Caco-2 (cell line): ENCODE results near the gene MBD4. TPM values are rescaled to one million over a fixed set of nuclear protein-coding genes. Genes with fewer than 3 reads are reported as not detected.

Experiments used
- BruUV-seq: library from RNA; stranded (reverse); fragments of 400-500 nt; replicated peaks from 2 replicates; lab custom pipeline; 2021; lab: Mats Ljungman, UMichigan
- CTCF ChIA-PET: fragments of 300-600 bp; sonication (Branson Sonifier 250); formaldehyde crosslinking; loops from one replicate; lab custom pipeline; 2022; ENCODE audit warnings: antibody characterized with exemption; lab: Charles Lee
- POLR2A ChIA-PET: fragments of 300-600 bp; sonication (Branson Sonifier 250); formaldehyde crosslinking; loops from one replicate; lab custom pipeline; 2022; ENCODE audit warnings: antibody characterized with exemption; lab: Charles Lee
- DNase-seq, 2 experiments: peaks; one replicate each; pipeline versions ENCODE4 v3.0.0 to v3.0.0-alpha.2; 2020 to 2022
- H3K27me3 ChIP-seq: replicated peaks from 2 replicates; pipeline ENCODE4 v1.6.0; 2011; ENCODE audit warnings: low read length; ENCODE audit not compliant: control insufficient read depth, insufficient read depth
- H3K36me3 ChIP-seq: 2 replicates; pipeline ENCODE4 v1.5.1; 2011; ENCODE audit warnings: low read length; ENCODE audit not compliant: control insufficient read depth, insufficient read depth
- H3K4me1 ChIP-seq: fragments of 250-450 bp; sonication (Bioruptor Pico); 2 replicates; pipeline ENCODE4 v1.5.1; 2020; ENCODE audit warnings: mild to moderate bottlenecking
- H3K4me3 ChIP-seq: 2 replicates; pipeline ENCODE4 v1.5.1; 2011; ENCODE audit warnings: low read depth, mild to moderate bottlenecking, control low read depth, low read length
- H3K9me3 ChIP-seq: fragments of 250-450 bp; sonication (Bioruptor Pico); 2 replicates; pipeline ENCODE4 v1.5.1; 2020; ENCODE audit warnings: mild to moderate bottlenecking, moderate library complexity
- H3K27ac Mint-ChIP-seq: one replicate; pipeline ENCODE4 v1.8.0; 2022; ENCODE audit warnings: mixed read lengths; ENCODE audit not compliant: unreplicated experiment
- H3K27me3 Mint-ChIP-seq: one replicate; pipeline ENCODE4 v1.8.0; 2022; ENCODE audit warnings: mixed read lengths; ENCODE audit not compliant: insufficient read depth, unreplicated experiment
- H3K36me3 Mint-ChIP-seq: one replicate; pipeline ENCODE4 v1.8.0; 2022; ENCODE audit warnings: mild to moderate bottlenecking, mixed read lengths; ENCODE audit not compliant: insufficient read depth, unreplicated experiment
- H3K4me1 Mint-ChIP-seq: one replicate; pipeline ENCODE4 v1.8.0; 2022; ENCODE audit warnings: low read depth, mixed read lengths; ENCODE audit not compliant: unreplicated experiment
- H3K4me3 Mint-ChIP-seq: one replicate; pipeline ENCODE4 v1.8.0; 2022; ENCODE audit warnings: mild to moderate bottlenecking, moderate library complexity, mixed read lengths; ENCODE audit not compliant: unreplicated experiment
- H3K9me3 Mint-ChIP-seq: one replicate; pipeline ENCODE4 v1.8.0; 2022; ENCODE audit warnings: mixed read lengths; ENCODE audit not compliant: unreplicated experiment
- intact Hi-C: fragments of 100-400 bp; cut with micrococcal nuclease; formaldehyde crosslinking; loops from one replicate; pipeline ENCODE4 v1.10.0; 2022; ENCODE audit not compliant: unreplicated experiment
- total RNA-seq: library from RNA; stranded (reverse); gene quantifications from 2 replicates; pipeline ENCODE4 v1.2.3, GENCODE V29; 2022
- TF ChIP-seq, protein P1 (sequence below), 2 experiments: fragments of 200-600 bp in 1 of 2; IDR thresholded peaks; 1 replicate in 1 of 2; 2 replicates in 1 of 2; pipeline versions ENCODE4 v1.5.1 to v1.8.0; 2011 to 2022; ENCODE audit warnings: antibody characterized with exemption in 1 of 2, control low read depth in 1 of 2, inconsistent platforms in 1 of 2, low read depth in 1 of 2, low read length in 1 of 2, mild to moderate bottlenecking in 1 of 2, moderate library complexity in 1 of 2; ENCODE audit not compliant: insufficient read depth in 1 of 2, severe bottlenecking in 1 of 2, unreplicated experiment in 1 of 2

Gene MBD4
- total RNA-seq, 1 experiment from 2014 or later = 33.5 TPM

DNA sequence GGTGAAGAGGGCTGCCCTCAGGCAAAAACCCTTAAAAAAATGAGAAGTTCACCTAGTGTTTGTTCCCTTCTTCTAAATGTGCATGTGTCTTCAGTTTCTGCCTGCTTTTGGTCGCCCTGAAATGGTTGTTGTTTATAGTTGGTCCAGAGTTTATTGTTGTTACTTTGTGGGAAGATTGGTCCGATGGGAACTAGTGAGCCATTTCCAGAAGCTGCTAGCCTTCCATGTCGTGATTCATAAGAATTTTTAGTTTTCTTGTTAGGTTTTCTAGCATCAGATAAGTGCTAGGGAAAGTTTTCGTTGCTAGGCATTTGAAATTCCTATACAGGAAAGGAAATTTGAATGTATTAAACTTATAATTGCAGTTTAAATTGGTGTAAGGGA lies 34.0 kb upstream of the MBD4 start:
- no peak overlapping the region for H3K27ac Mint-ChIP-seq
- no peaks in the 10 kb centered on the region for H3K27me3 Mint-ChIP-seq
- Histone ChIP-seq H3K27me3 (no peaks in the 10 kb centered on the region), H3K4me3 (no peak overlapping the region), H3K4me1 (no peaks in the 10 kb centered on the region), H3K36me3 (no peaks in the 10 kb centered on the region), H3K9me3 (no peaks in the 10 kb centered on the region)
- H3K36me3 Mint-ChIP-seq = peaks cover 18% of the 10 kb centered on the region
- DNase-seq = no peak
- H3K9me3 Mint-ChIP-seq = no peaks in the 10 kb centered on the region
- ChIA-PET POLR2A (no interaction called here), CTCF (no interaction called here)
- TF ChIP-seq, protein P1, sequence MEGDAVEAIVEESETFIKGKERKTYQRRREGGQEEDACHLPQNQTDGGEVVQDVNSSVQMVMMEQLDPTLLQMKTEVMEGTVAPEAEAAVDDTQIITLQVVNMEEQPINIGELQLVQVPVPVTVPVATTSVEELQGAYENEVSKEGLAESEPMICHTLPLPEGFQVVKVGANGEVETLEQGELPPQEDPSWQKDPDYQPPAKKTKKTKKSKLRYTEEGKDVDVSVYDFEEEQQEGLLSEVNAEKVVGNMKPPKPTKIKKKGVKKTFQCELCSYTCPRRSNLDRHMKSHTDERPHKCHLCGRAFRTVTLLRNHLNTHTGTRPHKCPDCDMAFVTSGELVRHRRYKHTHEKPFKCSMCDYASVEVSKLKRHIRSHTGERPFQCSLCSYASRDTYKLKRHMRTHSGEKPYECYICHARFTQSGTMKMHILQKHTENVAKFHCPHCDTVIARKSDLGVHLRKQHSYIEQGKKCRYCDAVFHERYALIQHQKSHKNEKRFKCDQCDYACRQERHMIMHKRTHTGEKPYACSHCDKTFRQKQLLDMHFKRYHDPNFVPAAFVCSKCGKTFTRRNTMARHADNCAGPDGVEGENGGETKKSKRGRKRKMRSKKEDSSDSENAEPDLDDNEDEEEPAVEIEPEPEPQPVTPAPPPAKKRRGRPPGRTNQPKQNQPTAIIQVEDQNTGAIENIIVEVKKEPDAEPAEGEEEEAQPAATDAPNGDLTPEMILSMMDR (IDR thresholded peaks at IDR 0.05; ENCODE audit: insufficient read depth in 1 of 2, low read depth in 1 of 2, low read length in 1 of 2, severe bottlenecking in 1 of 2, unreplicated experiment in 1 of 2) = no peak
- no peak overlapping the region for H3K4me3 Mint-ChIP-seq
- BruUV-seq = no TSS peak
- no peaks in the 10 kb centered on the region for H3K4me1 Mint-ChIP-seq
- intact Hi-C loops = no loop called here

DNA sequence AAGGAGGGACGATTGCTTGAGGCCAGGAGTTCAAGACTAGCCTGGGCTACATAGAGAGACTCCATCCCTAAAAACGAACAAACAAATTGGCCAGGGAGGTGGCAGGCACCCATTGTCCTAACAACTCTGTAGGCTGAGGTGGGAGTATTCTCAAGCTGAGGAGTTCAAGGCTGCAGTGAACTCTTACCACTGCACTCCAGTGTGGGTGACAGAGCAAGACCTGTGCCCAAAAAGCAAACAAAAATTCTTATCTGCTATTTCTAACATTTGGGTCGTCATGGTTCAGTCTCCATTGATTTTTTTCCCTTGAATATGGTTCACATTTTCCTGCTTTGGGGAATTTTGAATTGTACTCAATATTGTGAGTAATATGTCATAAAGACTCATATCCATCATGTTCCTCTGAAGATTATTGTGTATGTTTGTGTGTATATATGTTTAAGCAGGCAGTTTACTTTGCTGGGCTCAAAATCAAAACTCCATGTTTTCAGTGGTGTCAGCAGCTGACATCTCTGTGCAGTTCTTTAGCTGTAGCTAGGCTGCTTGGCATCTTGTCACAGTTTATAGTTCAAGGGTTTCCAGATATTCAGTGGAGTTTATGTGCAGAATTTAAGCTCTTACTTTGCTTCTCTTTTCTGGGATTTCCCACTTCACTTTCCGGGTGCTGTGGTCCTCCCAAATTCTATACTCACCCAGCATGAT lies 33.5 kb upstream of the MBD4 start:
- peaks cover 18% of the 10 kb centered on the region for H3K36me3 Mint-ChIP-seq
- H3K4me1 Mint-ChIP-seq = no peaks in the 10 kb centered on the region
- no peaks in the 10 kb centered on the region for H3K36me3 ChIP-seq
- no peaks in the 10 kb centered on the region for H3K9me3 ChIP-seq
- H3K4me1 ChIP-seq = no peaks in the 10 kb centered on the region
- DNase-seq = no peak
- H3K4me3 Mint-ChIP-seq = no peak overlapping the region
- H3K4me3 ChIP-seq = no peak overlapping the region
- no peaks in the 10 kb centered on the region for H3K27me3 ChIP-seq
- no peaks in the 10 kb centered on the region for H3K9me3 Mint-ChIP-seq
- BruUV-seq = no TSS peak
- POLR2A ChIA-PET = no interaction called here
- intact Hi-C loops = no loop called here
- no peak overlapping the region for H3K27ac Mint-ChIP-seq
- H3K27me3 Mint-ChIP-seq = no peaks in the 10 kb centered on the region
- CTCF ChIA-PET = no interaction called here
- TF ChIP-seq, protein P1 (IDR thresholded peaks at IDR 0.05; ENCODE audit: insufficient read depth in 1 of 2, low read depth in 1 of 2, low read length in 1 of 2, severe bottlenecking in 1 of 2, unreplicated experiment in 1 of 2) = no peak

DNA sequence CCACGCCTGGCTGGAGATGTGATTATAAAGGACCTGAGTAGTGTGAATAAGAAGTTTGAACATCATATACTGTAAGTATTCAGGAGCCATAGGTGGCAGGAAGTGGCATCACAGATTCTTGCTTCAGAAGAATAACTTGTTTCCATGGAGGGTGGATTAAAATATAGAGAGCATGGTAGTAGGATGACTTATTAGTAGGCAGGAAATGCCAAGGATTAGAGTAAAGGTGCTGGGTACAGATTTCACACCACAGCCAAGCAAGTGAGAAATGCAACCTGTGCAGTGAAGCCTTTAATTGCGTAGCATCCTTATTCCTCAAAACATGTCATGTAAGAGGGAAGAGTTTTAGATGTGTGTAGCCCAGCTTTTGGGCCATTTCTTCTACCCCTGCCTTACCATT lies 31.1 kb upstream of the MBD4 start:
- no peaks in the 10 kb centered on the region for H3K9me3 Mint-ChIP-seq
- no TSS peak for BruUV-seq

More for the DNA sequence above, 31.1 kb upstream of the MBD4 start:
- Histone ChIP-seq H3K9me3 (no peaks in the 10 kb centered on the region), H3K4me3 (no peak overlapping the region), H3K4me1 (peaks cover 8% of the 10 kb centered on the region), H3K36me3 (no peaks in the 10 kb centered on the region), H3K27me3 (no peaks in the 10 kb centered on the region)
- ChIA-PET CTCF (no interaction called here), POLR2A (no interaction called here)
- Mint-ChIP-seq H3K36me3 (peaks cover 23% of the 10 kb centered on the region), H3K4me1 (no peaks in the 10 kb centered on the region), H3K27ac (no peak overlapping the region), H3K27me3 (no peaks in the 10 kb centered on the region), H3K4me3 (no peak overlapping the region)
- intact Hi-C loops = no loop called here
- TF ChIP-seq, protein P1 (IDR thresholded peaks at IDR 0.05; ENCODE audit: insufficient read depth in 1 of 2, low read depth in 1 of 2, low read length in 1 of 2, severe bottlenecking in 1 of 2, unreplicated experiment in 1 of 2) = no peak
- no peak for DNase-seq
